MCF 10A (cell line): ENCODE results near the gene RAD23A. TPM values are rescaled to one million over a fixed set of nuclear protein-coding genes. Genes with fewer than 3 reads are reported as not detected.

Experiments
- BruUV-seq: library from RNA; stranded (reverse); fragments of 400-500 nt; replicated peaks from 2 replicates; lab custom pipeline; 2021; lab: Mats Ljungman, UMichigan
- CTCF ChIA-PET: fragments of 300-600 bp; sonication (Branson Sonifier 250); formaldehyde crosslinking; extraction: SDS; loops from one replicate; lab custom pipeline; 2021; ENCODE audit warnings: antibody characterized with exemption, inconsistent platforms; lab: Yijun Ruan, JAX
- POLR2A ChIA-PET: fragments of 300-600, 350-650 bp; sonication (Branson Sonifier 250); formaldehyde crosslinking; extraction: SDS; loops from one replicate; lab custom pipeline; 2020; ENCODE audit warnings: antibody characterized with exemption, inconsistent platforms; lab: Yijun Ruan, JAX
- DNase-seq: peaks from one replicate; pipeline ENCODE4 v3.0.0-alpha.2; 2018; ENCODE audit not compliant: unreplicated experiment
- H3K27ac Mint-ChIP-seq: one replicate; pipeline ENCODE4 v1.8.0; 2022; ENCODE audit warnings: mild to moderate bottlenecking, low read depth, mixed read lengths; ENCODE audit not compliant: unreplicated experiment
- H3K27me3 Mint-ChIP-seq: one replicate; pipeline ENCODE4 v1.8.0; 2022; ENCODE audit warnings: mixed read lengths; ENCODE audit not compliant: insufficient read depth, unreplicated experiment
- H3K36me3 Mint-ChIP-seq: one replicate; pipeline ENCODE4 v1.8.0; 2022; ENCODE audit warnings: mild to moderate bottlenecking, moderate library complexity, mixed read lengths; ENCODE audit not compliant: insufficient read depth, unreplicated experiment
- H3K4me1 Mint-ChIP-seq: one replicate; pipeline ENCODE4 v1.8.0; 2022; ENCODE audit warnings: mixed read lengths; ENCODE audit not compliant: insufficient read depth, unreplicated experiment
- H3K4me3 Mint-ChIP-seq: one replicate; pipeline ENCODE4 v1.8.0; 2022; ENCODE audit warnings: mild to moderate bottlenecking, moderate library complexity, mixed read lengths; ENCODE audit not compliant: unreplicated experiment
- H3K9me3 Mint-ChIP-seq: one replicate; pipeline ENCODE4 v1.8.0; 2022; ENCODE audit warnings: mixed read lengths; ENCODE audit not compliant: unreplicated experiment
- CTCF ChIP-seq: fragments of 200-600 bp; IDR thresholded peaks from one replicate; pipeline ENCODE4 v1.8.0; 2022; ENCODE audit warnings: antibody characterized with exemption, mild to moderate bottlenecking; ENCODE audit not compliant: unreplicated experiment
- intact Hi-C: fragments of 100-400 bp; cut with micrococcal nuclease; formaldehyde crosslinking; loops from 2 replicates; pipeline ENCODE4 v1.14.1; 2022
- total RNA-seq: library from RNA; stranded (reverse); gene quantifications from 2 replicates; pipeline ENCODE4 v1.2.3, GENCODE V29; 2022

Gene RAD23A
- total RNA-seq, 1 experiment from 2014 or later, result 219 TPM

- H3K27ac Mint-ChIP-seq, result no peak overlapping the region
- H3K36me3 Mint-ChIP-seq, result no peaks in the 10 kb centered on the region
- ChIA-PET CTCF (interaction anchor here (0.6 to 12.6 kb wide), 9 partner anchors 15 to 196 kb away, joined by 3 to 334 read pairs (median 3); no protein-coding TSS in a partner anchor), POLR2A (interaction anchor here (0.6 to 1.2 kb wide), 3 partner anchors 77 to 193 kb away, joined by 3 to 4 read pairs (median 3); partner anchors contain the start of gene JUNB)
- no peak for DNase-seq
- H3K27me3 Mint-ChIP-seq, result no peaks in the 10 kb centered on the region
- H3K4me1 Mint-ChIP-seq, result peaks cover 6% of the 10 kb centered on the region
- H3K4me3 Mint-ChIP-seq, result no peak overlapping the region
- intact Hi-C loops, result no loop called here
- no TSS peak for BruUV-seq
- no peaks in the 10 kb centered on the region for H3K9me3 Mint-ChIP-seq
- TF ChIP-seq CTCF, result no peak
These were observed 38.5 kb downstream of the RAD23A start for GRCh38 chr19:12984143-12984627.

- BruUV-seq, result no TSS peak
- CTCF ChIA-PET, result interaction anchor here (0.5 to 12.6 kb wide), 7 partner anchors 19 to 196 kb away, joined by 3 to 334 read pairs (median 5); no protein-coding TSS in a partner anchor
- intact Hi-C loops, result no loop called here
These were observed 39.0 kb downstream of the RAD23A start for GRCh38 chr19:12984683-12985048.

GRCh38 chr19:12985049-12985776 lies 39.6 kb downstream of the RAD23A start:
- peaks cover 6% of the 10 kb centered on the region for H3K4me1 Mint-ChIP-seq
- POLR2A ChIA-PET, result interaction anchor here (0.6 kb wide), 2 partner anchors 45 to 57 kb away, joined by 3 read pairs; no protein-coding TSS in a partner anchor
- intact Hi-C loops, result no loop called here
- H3K36me3 Mint-ChIP-seq, result no peaks in the 10 kb centered on the region
- DNase-seq, result no peak
- TF ChIP-seq CTCF, result no peak
- CTCF ChIA-PET, result interaction anchor here (0.5 to 12.6 kb wide), 13 partner anchors 8 to 1693 kb away, joined by 3 to 334 read pairs (median 4); no protein-coding TSS in a partner anchor
- no peaks in the 10 kb centered on the region for H3K27me3 Mint-ChIP-seq
- BruUV-seq, result no TSS peak
- H3K9me3 Mint-ChIP-seq, result no peaks in the 10 kb centered on the region
- no peak overlapping the region for H3K4me3 Mint-ChIP-seq
- no peak overlapping the region for H3K27ac Mint-ChIP-seq

More at GRCh38 chr19:12984683-12985048, 39.0 kb downstream of the RAD23A start:
- H3K36me3 Mint-ChIP-seq, result no peaks in the 10 kb centered on the region
- no peak overlapping the region for H3K27ac Mint-ChIP-seq
- POLR2A ChIA-PET, result interaction anchor here (0.6 to 1.2 kb wide), 2 partner anchors 46 to 109 kb away, joined by 3 to 4 read pairs; no protein-coding TSS in a partner anchor
- no peaks in the 10 kb centered on the region for H3K27me3 Mint-ChIP-seq
- no peak for TF ChIP-seq CTCF
- no peak for DNase-seq
- H3K9me3 Mint-ChIP-seq, result no peaks in the 10 kb centered on the region
- H3K4me1 Mint-ChIP-seq, result peaks cover 6% of the 10 kb centered on the region
- no peak overlapping the region for H3K4me3 Mint-ChIP-seq

- TF ChIP-seq CTCF, result no peak
- intact Hi-C loops, result no loop called here
- BruUV-seq, result no TSS peak
- Mint-ChIP-seq H3K36me3 (no peaks in the 10 kb centered on the region), H3K4me3 (no peak overlapping the region), H3K27me3 (no peaks in the 10 kb centered on the region), H3K9me3 (no peaks in the 10 kb centered on the region), H3K27ac (no peak overlapping the region), H3K4me1 (peaks cover 14% of the 10 kb centered on the region)
- DNase-seq, result no peak
- CTCF ChIA-PET, result interaction anchor here (0.6 to 12.6 kb wide), 5 partner anchors 10 to 108 kb away, joined by 3 to 334 read pairs (median 4); no protein-coding TSS in a partner anchor
- POLR2A ChIA-PET, result no interaction called here
These were observed 41.1 kb downstream of the RAD23A start for GRCh38 chr19:12986726-12987125.
